Measurements from ENCODE around the gene ASTN2. TPM values are rescaled to one million over a fixed set of nuclear protein-coding genes. Genes with fewer than 3 reads are reported as not detected.

Gene ASTN2
- polyA plus RNA-seq, 2 of the 4 experiments (the other 2 are of a cell fraction): 5.8 to 11.6 TPM

GRCh38 chr9:116494815-116495634 lies 919.8 kb downstream of the ASTN2 start:
- no peak overlapping the region for H3K4me3 ChIP-seq
- 72% methylated on average over 5 of the region's 5 CpGs for WGBS (ENCODE audit: missing lambda C conversion rate)
- POLR2A ChIA-PET: no interaction called here
- no peak for TF ChIP-seq HOXA7 (CRISPR knock-in tag; IDR thresholded peaks at IDR 0.05)
- TF ChIP-seq MAX (IDR thresholded peaks at IDR 0.05): 0 out of 2 replicates have a peak, but pooled peaks have one; percentile 27
- TF ChIP-seq SREBF2 (IDR thresholded peaks at IDR 0.05): no peak
- TF ChIP-seq SMC3 (IDR thresholded peaks at IDR 0.05): peak; percentile 59
- TF ChIP-seq RAD21 (conservative IDR thresholded peaks at IDR 0.05 in 1 of 2, IDR thresholded peaks at IDR 0.05 in 1 of 2): peak; percentile 39 to 49; a peak in 4 of 5 replicates
- TF ChIP-seq, protein P1, sequence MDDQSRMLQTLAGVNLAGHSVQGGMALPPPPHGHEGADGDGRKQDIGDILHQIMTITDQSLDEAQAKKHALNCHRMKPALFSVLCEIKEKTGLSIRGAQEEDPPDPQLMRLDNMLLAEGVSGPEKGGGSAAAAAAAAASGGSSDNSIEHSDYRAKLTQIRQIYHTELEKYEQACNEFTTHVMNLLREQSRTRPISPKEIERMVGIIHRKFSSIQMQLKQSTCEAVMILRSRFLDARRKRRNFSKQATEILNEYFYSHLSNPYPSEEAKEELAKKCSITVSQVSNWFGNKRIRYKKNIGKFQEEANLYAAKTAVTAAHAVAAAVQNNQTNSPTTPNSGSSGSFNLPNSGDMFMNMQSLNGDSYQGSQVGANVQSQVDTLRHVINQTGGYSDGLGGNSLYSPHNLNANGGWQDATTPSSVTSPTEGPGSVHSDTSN (IDR thresholded peaks at IDR 0.05): no peak
- TF ChIP-seq RNF2 (IDR thresholded peaks at IDR 0.05; ENCODE audit: borderline replicate concordance, low read depth): no peak
- TF ChIP-seq JUN (IDR thresholded peaks at IDR 0.05): no peak
- no peak for TF ChIP-seq ZC3H11A (IDR thresholded peaks at IDR 0.05)
- TF ChIP-seq, protein P2, sequence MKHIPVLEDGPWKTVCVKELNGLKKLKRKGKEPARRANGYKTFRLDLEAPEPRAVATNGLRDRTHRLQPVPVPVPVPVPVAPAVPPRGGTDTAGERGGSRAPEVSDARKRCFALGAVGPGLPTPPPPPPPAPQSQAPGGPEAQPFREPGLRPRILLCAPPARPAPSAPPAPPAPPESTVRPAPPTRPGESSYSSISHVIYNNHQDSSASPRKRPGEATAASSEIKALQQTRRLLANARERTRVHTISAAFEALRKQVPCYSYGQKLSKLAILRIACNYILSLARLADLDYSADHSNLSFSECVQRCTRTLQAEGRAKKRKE (CRISPR knock-in tag; IDR thresholded peaks at IDR 0.05; ENCODE audit: low read depth): no peak
- TF ChIP-seq HOXB5 (CRISPR knock-in tag; IDR thresholded peaks at IDR 0.05): no peak
- TF ChIP-seq EP300 (IDR thresholded peaks at IDR 0.05): no peak
- no peak for TF ChIP-seq REST (IDR thresholded peaks at IDR 0.05)
- TF ChIP-seq FOSB (CRISPR knock-in tag; IDR thresholded peaks at IDR 0.05): no peak
- TF ChIP-seq, protein P3, sequence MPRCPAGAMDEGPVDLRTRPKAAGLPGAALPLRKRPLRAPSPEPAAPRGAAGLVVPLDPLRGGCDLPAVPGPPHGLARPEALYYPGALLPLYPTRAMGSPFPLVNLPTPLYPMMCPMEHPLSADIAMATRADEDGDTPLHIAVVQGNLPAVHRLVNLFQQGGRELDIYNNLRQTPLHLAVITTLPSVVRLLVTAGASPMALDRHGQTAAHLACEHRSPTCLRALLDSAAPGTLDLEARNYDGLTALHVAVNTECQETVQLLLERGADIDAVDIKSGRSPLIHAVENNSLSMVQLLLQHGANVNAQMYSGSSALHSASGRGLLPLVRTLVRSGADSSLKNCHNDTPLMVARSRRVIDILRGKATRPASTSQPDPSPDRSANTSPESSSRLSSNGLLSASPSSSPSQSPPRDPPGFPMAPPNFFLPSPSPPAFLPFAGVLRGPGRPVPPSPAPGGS (IDR thresholded peaks at IDR 0.05): no peak
- TF ChIP-seq RCOR1 (IDR thresholded peaks at IDR 0.05; ENCODE audit: low read depth, low read length): no peak
- TF ChIP-seq, protein P4, sequence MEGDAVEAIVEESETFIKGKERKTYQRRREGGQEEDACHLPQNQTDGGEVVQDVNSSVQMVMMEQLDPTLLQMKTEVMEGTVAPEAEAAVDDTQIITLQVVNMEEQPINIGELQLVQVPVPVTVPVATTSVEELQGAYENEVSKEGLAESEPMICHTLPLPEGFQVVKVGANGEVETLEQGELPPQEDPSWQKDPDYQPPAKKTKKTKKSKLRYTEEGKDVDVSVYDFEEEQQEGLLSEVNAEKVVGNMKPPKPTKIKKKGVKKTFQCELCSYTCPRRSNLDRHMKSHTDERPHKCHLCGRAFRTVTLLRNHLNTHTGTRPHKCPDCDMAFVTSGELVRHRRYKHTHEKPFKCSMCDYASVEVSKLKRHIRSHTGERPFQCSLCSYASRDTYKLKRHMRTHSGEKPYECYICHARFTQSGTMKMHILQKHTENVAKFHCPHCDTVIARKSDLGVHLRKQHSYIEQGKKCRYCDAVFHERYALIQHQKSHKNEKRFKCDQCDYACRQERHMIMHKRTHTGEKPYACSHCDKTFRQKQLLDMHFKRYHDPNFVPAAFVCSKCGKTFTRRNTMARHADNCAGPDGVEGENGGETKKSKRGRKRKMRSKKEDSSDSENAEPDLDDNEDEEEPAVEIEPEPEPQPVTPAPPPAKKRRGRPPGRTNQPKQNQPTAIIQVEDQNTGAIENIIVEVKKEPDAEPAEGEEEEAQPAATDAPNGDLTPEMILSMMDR (IDR thresholded peaks at IDR 0.05): peak; percentile 60
- TF ChIP-seq, protein P5, sequence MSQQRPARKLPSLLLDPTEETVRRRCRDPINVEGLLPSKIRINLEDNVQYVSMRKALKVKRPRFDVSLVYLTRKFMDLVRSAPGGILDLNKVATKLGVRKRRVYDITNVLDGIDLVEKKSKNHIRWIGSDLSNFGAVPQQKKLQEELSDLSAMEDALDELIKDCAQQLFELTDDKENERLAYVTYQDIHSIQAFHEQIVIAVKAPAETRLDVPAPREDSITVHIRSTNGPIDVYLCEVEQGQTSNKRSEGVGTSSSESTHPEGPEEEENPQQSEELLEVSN (IDR thresholded peaks at IDR 0.05; ENCODE audit: borderline replicate concordance, low read depth): no peak
- no peak for TF ChIP-seq RFX5 (IDR thresholded peaks at IDR 0.05)
- no peak for TF ChIP-seq HES2 (IDR thresholded peaks at IDR 0.05)
- TF ChIP-seq, protein P6, sequence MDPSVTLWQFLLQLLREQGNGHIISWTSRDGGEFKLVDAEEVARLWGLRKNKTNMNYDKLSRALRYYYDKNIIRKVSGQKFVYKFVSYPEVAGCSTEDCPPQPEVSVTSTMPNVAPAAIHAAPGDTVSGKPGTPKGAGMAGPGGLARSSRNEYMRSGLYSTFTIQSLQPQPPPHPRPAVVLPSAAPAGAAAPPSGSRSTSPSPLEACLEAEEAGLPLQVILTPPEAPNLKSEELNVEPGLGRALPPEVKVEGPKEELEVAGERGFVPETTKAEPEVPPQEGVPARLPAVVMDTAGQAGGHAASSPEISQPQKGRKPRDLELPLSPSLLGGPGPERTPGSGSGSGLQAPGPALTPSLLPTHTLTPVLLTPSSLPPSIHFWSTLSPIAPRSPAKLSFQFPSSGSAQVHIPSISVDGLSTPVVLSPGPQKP (IDR thresholded peaks at IDR 0.05; ENCODE audit: low read depth, low read length): no peak
- peaks cover 50% of the 10 kb centered on the region for H3K4me1 ChIP-seq
- ATAC-seq (peak in 1 of 2 experiments; percentile 42; a peak in 2 of 6 replicates), FAIRE-seq (no peak), DNase-seq (ENCODE audit: low read depth in 1 of 2, low spot score in 1 of 2) (peak in 1 of 2 experiments; percentile 32)
- H3K9me3 ChIP-seq: no peaks in the 10 kb centered on the region
- CTCF ChIA-PET: interaction anchor here (0.7 to 2.8 kb wide), 7 partner anchors 9 to 77 kb away, joined by 3 to 11 read pairs (median 6); no protein-coding TSS in a partner anchor
- H3K4me2 ChIP-seq: no peak overlapping the region
- peak overlapping the region; percentile 35 to 85; a peak in 4 of 6 replicates for H3K27ac ChIP-seq
